NT2/D1 (cell line): ENCODE measurements around the gene MITF.

Experiments used
- YY1 ChIP-seq: IDR thresholded peaks from 2 replicates; pipeline ENCODE4 v1.6.1; 2011; ENCODE audit not compliant: insufficient read length, insufficient read depth
- ZNF274 ChIP-seq: IDR thresholded peaks from 2 replicates; pipeline ENCODE4 v1.6.1; 2011; ENCODE audit warnings: mild to moderate bottlenecking, low read depth, low read length

- TF ChIP-seq ZNF274 (no peak), YY1 (no peak)
Measured at GRCh38 chr3:69770976-69771634, 31.8 kb downstream of the MITF start.
